Skeletal muscle tissue (tissue), 4 donors: ENCODE data around the gene SPATA19. TPM values are rescaled to one million over a fixed set of nuclear protein-coding genes. Genes with fewer than 3 reads are reported as not detected.

Experiments used
- H3K27ac ChIP-seq: one replicate; pipeline ENCODE4 v1.7.0; 2013; ENCODE audit warnings: mild to moderate bottlenecking, low read depth, low read length, inconsistent platforms
- H3K27me3 ChIP-seq, 3 donors: one replicate each; pipeline ENCODE4 v1.7.0; 2013; ENCODE audit warnings: low read length in 3 of 3; ENCODE audit not compliant: control insufficient read depth in 3 of 3, insufficient read depth in 3 of 3
- H3K36me3 ChIP-seq, 3 donors: one replicate each; pipeline ENCODE4 v1.7.0; 2013; ENCODE audit warnings: low read length in 3 of 3; ENCODE audit not compliant: control insufficient read depth in 3 of 3, insufficient read depth in 3 of 3
- H3K4me1 ChIP-seq, 3 donors: one replicate each; pipeline ENCODE4 v1.7.0; 2013; ENCODE audit warnings: low read length in 3 of 3, mild to moderate bottlenecking in 3 of 3; ENCODE audit not compliant: control insufficient read depth in 3 of 3, insufficient read depth in 3 of 3
- H3K4me3 ChIP-seq, 3 donors: one replicate each; pipeline ENCODE4 v1.7.0; 2013; ENCODE audit warnings: low read length in 3 of 3
- H3K9ac ChIP-seq, 3 donors: one replicate each; pipeline ENCODE4 v1.7.0; 2013; ENCODE audit warnings: low read length in 3 of 3, mild to moderate bottlenecking in 3 of 3, moderate library complexity in 2 of 3, low read depth in 1 of 3
- H3K9me3 ChIP-seq, 3 donors: one replicate each; pipeline ENCODE4 v1.7.0; 2013; ENCODE audit warnings: low read length in 3 of 3; ENCODE audit not compliant: control insufficient read depth in 3 of 3
- total RNA-seq: library from RNA; depleted of rRNA; stranded (reverse); fragments of >200 nt; gene quantifications from one replicate; pipeline ENCODE4 v1.2.3, GENCODE V29; 2014
- donor health status: Osteomylitis.

The SPATA19 gene
- total RNA-seq, 1 donor from 2014 or later, result not detected

DNA sequence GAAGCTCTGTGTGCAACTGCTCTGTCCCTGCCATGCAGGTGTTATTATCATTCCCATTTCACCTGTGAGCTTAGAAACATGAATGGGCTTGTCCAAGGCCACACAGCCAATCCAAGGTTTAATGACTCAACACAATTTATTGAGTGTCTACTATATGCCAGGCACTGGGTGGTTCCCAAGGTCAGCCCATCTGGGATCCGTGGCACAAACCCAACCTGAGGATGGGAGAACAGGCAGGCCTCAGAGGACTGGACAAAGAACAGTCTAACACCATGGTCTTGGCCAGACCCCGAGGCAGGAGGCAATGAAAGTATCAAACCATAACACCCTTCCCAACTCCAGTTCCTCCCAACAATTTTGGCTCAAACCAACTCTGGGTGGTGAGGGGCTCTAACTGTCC is 15.7 kb downstream of the SPATA19 start:
- no peaks in the 10 kb centered on the region for H3K4me1 ChIP-seq
- no peak overlapping the region for H3K27ac ChIP-seq
- no peak overlapping the region for H3K9ac ChIP-seq
- H3K9me3 ChIP-seq, result no peaks in the 10 kb centered on the region
- H3K4me3 ChIP-seq, result no peak overlapping the region
- H3K27me3 ChIP-seq, result peaks cover 8 to 25% (median 10%) of the 10 kb centered on the region in 3 donors
- H3K36me3 ChIP-seq, result no peaks in the 10 kb centered on the region

- Histone ChIP-seq H3K4me3 (no peak overlapping the region), H3K9me3 (no peaks in the 10 kb centered on the region), H3K4me1 (no peaks in the 10 kb centered on the region), H3K36me3 (no peaks in the 10 kb centered on the region), H3K27me3 (peaks cover 8 to 25% (median 10%) of the 10 kb centered on the region in 3 donors), H3K27ac (no peak overlapping the region), H3K9ac (no peak overlapping the region)
These were observed 16.4 kb downstream of the SPATA19 start for GRCh38 chr11:133828871-133829270.

DNA sequence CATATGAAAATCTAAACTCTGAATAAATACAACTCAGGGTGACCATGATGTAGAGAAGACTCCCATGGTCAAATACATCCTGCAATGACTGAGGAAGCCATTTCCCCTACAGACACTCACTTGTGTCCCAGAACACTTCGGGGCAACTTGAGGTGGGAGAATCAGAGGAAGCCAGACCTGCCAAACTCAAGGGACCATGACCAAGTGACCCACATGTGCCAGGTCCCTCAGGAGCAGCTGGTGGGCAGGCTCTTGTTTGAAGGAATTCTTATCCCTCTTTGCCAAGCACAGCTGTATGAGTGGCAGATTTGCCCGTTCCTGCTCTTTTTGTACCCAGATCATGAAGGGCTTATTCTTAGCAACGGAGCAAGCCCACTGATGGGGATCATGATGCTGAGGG is 17.8 kb downstream of the SPATA19 start:
- Histone ChIP-seq H3K9ac (no peak overlapping the region), H3K27me3 (peaks cover 9 to 25% (median 12%) of the 10 kb centered on the region in 3 donors), H3K4me3 (no peak overlapping the region), H3K4me1 (no peaks in the 10 kb centered on the region), H3K36me3 (no peaks in the 10 kb centered on the region), H3K27ac (no peak overlapping the region), H3K9me3 (no peaks in the 10 kb centered on the region)

- no peaks in the 10 kb centered on the region for H3K36me3 ChIP-seq
- H3K4me1 ChIP-seq, result no peaks in the 10 kb centered on the region
- no peak overlapping the region for H3K4me3 ChIP-seq
- no peak overlapping the region for H3K9ac ChIP-seq
- peaks cover 2 to 20% (median 8%) of the 10 kb centered on the region in 3 donors for H3K27me3 ChIP-seq
- H3K27ac ChIP-seq, result no peak overlapping the region
- no peaks in the 10 kb centered on the region for H3K9me3 ChIP-seq
These were observed 18.4 kb downstream of the SPATA19 start for GRCh38 chr11:133826866-133827265.

DNA sequence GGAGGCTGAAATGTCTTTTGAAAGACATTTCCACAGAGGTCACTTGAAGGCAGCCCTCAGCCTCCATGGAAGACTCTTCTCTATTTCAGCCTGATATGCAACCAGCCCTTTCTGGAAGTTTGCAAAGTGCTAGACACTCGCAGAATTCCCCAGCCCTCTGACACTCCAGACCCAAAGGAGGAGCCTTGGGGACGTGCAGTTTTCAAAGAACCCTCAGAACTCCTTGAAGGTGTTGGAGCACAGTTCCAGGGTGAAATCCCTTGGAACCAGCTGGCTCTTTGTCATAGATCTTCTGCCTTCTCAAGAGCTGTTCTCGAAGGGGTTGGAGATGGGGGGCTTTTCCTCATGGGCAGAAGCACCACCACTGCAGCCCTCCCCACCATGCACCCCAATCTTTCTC is 19.6 kb downstream of the SPATA19 start:
- Histone ChIP-seq H3K9ac (no peak overlapping the region), H3K9me3 (no peaks in the 10 kb centered on the region), H3K4me3 (no peak overlapping the region), H3K36me3 (no peaks in the 10 kb centered on the region), H3K27me3 (peaks cover 0 to 17% (median 4%) of the 10 kb centered on the region in 3 donors), H3K27ac (no peak overlapping the region), H3K4me1 (no peaks in the 10 kb centered on the region)

GRCh38 chr11:133825156-133825555 is 20.2 kb downstream of the SPATA19 start:
- Histone ChIP-seq H3K9ac (no peak overlapping the region), H3K36me3 (no peaks in the 10 kb centered on the region), H3K27ac (no peak overlapping the region), H3K27me3 (peaks cover 0 to 17% (median 4%) of the 10 kb centered on the region in 3 donors), H3K4me3 (no peak overlapping the region), H3K9me3 (no peaks in the 10 kb centered on the region), H3K4me1 (no peaks in the 10 kb centered on the region)

- Histone ChIP-seq H3K9me3 (no peaks in the 10 kb centered on the region), H3K4me3 (no peak overlapping the region), H3K27ac (no peak overlapping the region), H3K27me3 (peaks cover 0 to 17% (median 7%) of the 10 kb centered on the region in 3 donors), H3K36me3 (no peaks in the 10 kb centered on the region), H3K9ac (no peak overlapping the region), H3K4me1 (no peaks in the 10 kb centered on the region)
These were observed 20.7 kb downstream of the SPATA19 start for GRCh38 chr11:133824593-133824992.

GRCh38 chr11:133823614-133824013 is 21.7 kb downstream of the SPATA19 start:
- Histone ChIP-seq H3K27ac (no peak overlapping the region), H3K4me1 (no peaks in the 10 kb centered on the region), H3K36me3 (no peaks in the 10 kb centered on the region), H3K4me3 (no peak overlapping the region), H3K27me3 (peaks cover 0 to 13% (median 7%) of the 10 kb centered on the region in 3 donors), H3K9me3 (no peaks in the 10 kb centered on the region), H3K9ac (no peak overlapping the region)

- H3K9ac ChIP-seq, result no peak overlapping the region
- H3K27me3 ChIP-seq, result peaks cover 0 to 13% (median 7%) of the 10 kb centered on the region in 3 donors
- no peak overlapping the region for H3K4me3 ChIP-seq
- H3K4me1 ChIP-seq, result no peaks in the 10 kb centered on the region
- H3K36me3 ChIP-seq, result no peaks in the 10 kb centered on the region
- H3K9me3 ChIP-seq, result no peaks in the 10 kb centered on the region
- H3K27ac ChIP-seq, result no peak overlapping the region
These were observed 22.1 kb downstream of the SPATA19 start for GRCh38 chr11:133823211-133823610.

DNA sequence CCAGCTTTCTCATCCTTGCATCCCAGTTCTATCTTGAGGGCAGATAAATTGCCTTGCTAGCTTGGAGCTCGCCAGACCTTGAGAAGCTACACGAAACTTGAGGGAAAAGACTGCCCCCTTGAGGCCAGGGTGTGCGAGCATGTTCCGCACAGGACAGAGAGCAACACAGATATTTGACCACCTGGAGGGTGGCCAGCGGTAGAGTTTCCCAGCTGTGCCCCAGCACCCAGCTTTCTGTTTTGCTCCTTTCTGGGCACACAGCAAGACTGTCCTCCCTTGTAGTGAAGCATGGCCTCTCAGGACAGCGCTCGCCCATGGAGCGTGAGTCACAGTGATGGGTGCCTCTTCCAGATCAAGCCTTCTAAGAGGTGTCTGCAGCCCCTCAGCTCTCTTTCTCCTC is 23.5 kb downstream of the SPATA19 start:
- Histone ChIP-seq H3K4me3 (no peak overlapping the region), H3K27ac (no peak overlapping the region), H3K27me3 (peaks cover 0 to 7% (median 5%) of the 10 kb centered on the region in 3 donors), H3K4me1 (no peaks in the 10 kb centered on the region), H3K9me3 (no peaks in the 10 kb centered on the region), H3K36me3 (no peaks in the 10 kb centered on the region), H3K9ac (no peak overlapping the region)
